ENCODE measurements around the gene NEO1.
"Not testable (repeated sequence)": the region's sequence is repeated elsewhere in the genome, so short reads cannot be mapped to it uniquely, and the experiment has no call there.

Gene NEO1

GRCh38 chr15:73210630-73211029, 158.4 kb downstream of the NEO1 start:
- DNase-seq, result no peak

- no peak for DNase-seq
Measured at GRCh38 chr15:73212424-73212823, 160.2 kb downstream of the NEO1 start.

- DNase-seq, result not testable (repeated sequence)
Measured at GRCh38 chr15:73221450-73221849, 169.2 kb downstream of the NEO1 start.

- no peak for DNase-seq
Measured at GRCh38 chr15:73225358-73226015, 173.2 kb downstream of the NEO1 start.

GRCh38 chr15:73226093-73226814, 174.0 kb downstream of the NEO1 start:
- DNase-seq, result no peak

GRCh38 chr15:73227433-73228056, 175.3 kb downstream of the NEO1 start:
- no peak for DNase-seq

GRCh38 chr15:73228128-73228646, 175.9 kb downstream of the NEO1 start:
- DNase-seq, result no peak

GRCh38 chr15:73231661-73232419, 179.6 kb downstream of the NEO1 start:
- DNase-seq, result no peak

- DNase-seq, result no peak
Measured at GRCh38 chr15:73232776-73233175, 180.5 kb downstream of the NEO1 start.

- DNase-seq, result no peak
Measured at GRCh38 chr15:73233623-73234022, 181.4 kb downstream of the NEO1 start.

- DNase-seq, result no peak
Measured at GRCh38 chr15:73237910-73238309, 185.6 kb downstream of the NEO1 start.

- DNase-seq, result no peak
Measured at GRCh38 chr15:73239564-73240215, 187.4 kb downstream of the NEO1 start.

GRCh38 chr15:73240866-73241499, 188.7 kb downstream of the NEO1 start:
- no peak for DNase-seq

GRCh38 chr15:73244333-73244732, 192.1 kb downstream of the NEO1 start:
- no peak for DNase-seq

- no peak for DNase-seq
Measured at GRCh38 chr15:73246439-73246838, 194.2 kb downstream of the NEO1 start.

- DNase-seq, result no peak
Measured at GRCh38 chr15:73246898-73247297, 194.6 kb downstream of the NEO1 start.

GRCh38 chr15:73247331-73247730, 195.1 kb downstream of the NEO1 start:
- DNase-seq, result no peak

- no peak for DNase-seq
Measured at GRCh38 chr15:73249499-73249898, 197.2 kb downstream of the NEO1 start.

GRCh38 chr15:73254598-73254997, 202.3 kb downstream of the NEO1 start:
- no peak for DNase-seq

- no peak for DNase-seq
Measured at GRCh38 chr15:73258271-73259108, 206.2 kb downstream of the NEO1 start.

GRCh38 chr15:73264881-73265280, 212.6 kb downstream of the NEO1 start:
- no peak for DNase-seq
